Stimulated activated CD8-positive, alpha-beta memory T cell treated with anti-CD3 and anti-CD28 coated beads, Interleukin-12 subunit alpha, Interleukin-12 subunit beta, amount 100 ng/mL, for 24 hours (primary cell): Measurements from ENCODE around the gene CITED1.

Experiments
- DNase-seq: peaks from one replicate; pipeline ENCODE4 v3.0.0-alpha.2; 2020; ENCODE audit errors: extremely low read depth

CITED1 gene

DNA sequence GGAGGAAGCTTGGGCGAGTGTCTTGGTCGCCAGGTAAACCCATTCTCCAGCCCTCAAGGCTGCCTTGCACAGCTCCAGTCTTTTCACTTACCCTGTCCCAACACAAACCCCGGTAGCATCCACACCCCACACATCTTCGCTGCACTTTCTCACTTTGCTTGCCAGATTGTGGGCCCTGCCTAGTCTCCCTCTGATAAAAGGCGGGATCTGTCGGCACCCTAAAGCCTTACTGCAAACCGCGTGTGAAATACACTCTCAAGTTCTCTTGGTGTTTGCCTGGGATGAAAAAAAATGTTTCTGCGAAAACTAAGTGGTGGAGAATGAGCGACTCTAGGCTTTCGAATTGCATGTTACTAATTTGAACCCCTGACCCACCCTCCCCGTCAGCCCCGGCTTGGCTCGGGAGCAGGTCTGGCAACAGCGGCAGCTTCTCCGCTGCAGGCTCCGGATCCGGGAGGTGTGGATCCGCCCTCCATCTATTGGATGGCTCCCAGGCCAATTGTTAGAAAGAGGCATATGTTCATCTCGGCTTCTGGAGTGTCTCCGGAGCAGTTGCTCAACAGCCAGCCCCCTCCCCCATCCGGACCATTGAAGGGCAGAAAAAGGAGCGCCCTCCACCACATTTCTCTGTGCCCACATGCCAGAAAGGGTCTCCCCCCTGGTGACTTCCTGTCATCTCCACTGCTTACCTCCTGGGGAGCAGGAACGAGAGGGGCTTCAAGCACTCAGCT, 3.0 kb upstream of the CITED1 start:
- no peak for DNase-seq

DNA sequence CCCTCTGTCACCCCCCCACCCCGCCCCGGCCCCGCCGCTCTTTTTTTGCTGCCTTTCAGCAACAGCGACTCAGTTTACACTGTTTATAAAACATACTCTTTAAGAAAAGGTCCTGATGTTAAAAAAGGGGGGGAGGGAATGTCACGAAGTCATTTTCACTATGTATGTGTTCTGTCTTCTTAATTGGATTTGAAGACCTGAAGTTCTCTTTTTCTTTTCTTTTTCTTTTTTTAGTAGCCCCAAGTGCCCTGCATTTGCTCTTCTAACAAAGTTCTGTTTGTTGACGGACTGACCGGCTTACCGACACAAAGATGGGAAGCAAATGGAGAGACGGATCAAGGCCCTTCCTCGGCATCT, 2.5 kb upstream of the CITED1 start:
- no peak for DNase-seq

DNA sequence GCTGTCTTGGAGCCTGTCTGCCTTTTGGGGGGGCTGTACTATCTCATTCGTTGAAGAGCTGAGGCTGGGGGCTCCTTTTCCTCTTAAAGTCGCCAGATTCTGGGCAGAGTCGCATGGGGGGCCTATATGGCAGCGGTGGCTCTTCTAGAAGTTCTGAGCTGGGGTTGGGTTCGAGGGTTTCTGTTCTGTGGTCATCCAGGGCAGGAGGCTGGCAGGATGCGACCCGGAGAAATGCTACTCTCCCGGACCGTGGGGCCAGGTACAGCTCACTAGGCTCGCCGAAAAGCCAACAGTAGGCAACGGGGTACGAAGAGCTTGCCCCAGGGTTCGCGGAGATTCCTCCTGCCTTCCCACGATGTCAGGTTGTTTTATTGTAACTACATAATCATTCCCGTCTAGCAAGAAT, 1.9 kb upstream of the CITED1 start:
- no peak for DNase-seq

DNA sequence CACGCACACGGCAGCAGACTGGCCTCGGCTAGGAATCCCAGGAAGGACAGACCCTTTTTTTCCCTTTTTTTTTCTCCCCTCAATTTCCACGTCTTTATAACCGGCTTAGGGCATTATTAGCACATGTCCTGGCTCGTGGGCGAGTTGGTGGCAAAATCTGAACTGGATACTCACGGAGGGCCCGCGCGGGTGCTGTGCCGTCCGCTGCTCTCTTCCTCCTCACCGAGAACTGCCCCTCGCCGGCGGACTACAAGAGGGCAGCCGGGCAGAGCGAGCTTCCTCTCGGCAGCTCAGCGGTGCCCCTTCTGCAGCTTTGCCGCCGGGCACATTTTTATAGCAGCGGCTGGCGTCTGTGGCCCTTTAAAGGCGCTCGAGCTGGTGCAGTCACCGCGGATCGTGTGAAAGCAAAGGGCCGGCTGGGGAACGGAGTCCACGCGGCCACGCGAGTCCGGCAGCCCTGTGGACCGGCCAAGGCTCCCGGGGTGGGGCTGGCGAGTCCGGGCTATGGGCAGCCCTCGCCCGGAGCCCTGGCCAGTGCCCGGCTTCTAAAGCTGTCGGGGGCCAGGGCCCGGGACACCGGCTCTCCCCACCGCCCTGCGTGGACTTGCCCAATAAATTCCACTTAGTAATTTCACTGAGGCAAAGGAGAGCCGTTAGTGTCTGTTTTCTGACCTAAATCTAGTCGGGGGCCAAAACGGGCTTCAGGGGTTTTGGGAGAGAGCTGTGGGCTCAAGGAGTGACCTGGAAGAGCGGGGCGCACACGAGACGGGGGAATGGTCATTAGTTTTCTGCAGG, 1.3 kb upstream of the CITED1 start:
- DNase-seq = no peak

DNA sequence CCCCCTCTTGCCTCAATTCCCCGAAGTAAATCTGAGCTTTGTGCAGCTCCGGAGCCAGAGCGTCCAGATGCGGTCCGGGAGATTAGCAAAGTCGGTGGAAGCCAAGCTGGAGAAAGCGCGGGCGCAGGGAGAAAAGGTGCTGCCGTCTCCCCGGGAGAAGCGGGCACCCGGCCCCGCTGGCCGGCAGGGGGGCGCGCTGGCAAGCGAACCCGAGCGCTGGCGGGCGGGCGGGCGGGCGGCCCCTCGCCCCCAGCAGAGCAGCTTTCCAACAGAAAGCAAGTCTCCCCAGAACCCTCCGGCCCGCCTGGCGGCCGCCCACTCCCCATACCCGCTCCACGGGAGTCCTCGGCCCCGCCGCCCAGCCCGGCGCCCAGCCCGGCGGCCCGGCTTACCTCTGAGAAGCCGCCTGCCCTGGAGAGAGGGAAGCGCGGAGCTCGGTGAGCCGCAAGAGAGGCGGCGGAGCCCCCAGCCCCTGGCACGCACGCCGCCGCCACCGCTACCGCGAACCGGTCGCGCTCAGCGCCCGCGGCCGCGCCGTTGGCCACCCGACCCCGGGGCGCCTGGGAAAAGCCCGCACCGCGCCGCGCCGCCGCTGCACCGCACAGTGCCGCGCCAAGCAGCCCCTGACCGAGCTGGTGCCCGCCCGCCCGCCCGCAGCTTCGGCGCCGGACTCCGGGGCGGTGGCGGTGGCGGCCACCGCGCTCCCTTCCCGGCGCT, 529 bp upstream of the CITED1 start:
- DNase-seq = no peak

DNA sequence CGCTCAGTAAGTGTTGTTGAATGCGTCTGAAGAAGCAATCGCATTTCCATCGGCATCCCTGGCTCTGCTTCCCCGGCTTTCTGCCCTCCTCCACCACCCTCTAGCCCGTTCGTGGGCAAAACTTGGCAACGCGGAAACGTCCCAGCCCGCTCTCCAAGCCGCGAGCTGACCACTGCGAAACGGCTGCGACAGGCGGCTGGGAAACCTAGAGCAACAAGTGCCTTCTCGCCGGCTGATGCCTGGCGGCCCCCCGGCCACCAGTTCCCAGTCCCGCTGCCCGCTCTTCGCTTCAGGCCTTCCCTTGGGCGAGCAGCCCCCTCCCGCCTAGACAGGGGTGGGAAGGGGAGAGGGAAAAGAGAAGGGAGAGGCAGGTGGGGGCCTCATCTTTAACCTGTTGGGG, 837 bp downstream of the CITED1 start:
- DNase-seq = no peak

DNA sequence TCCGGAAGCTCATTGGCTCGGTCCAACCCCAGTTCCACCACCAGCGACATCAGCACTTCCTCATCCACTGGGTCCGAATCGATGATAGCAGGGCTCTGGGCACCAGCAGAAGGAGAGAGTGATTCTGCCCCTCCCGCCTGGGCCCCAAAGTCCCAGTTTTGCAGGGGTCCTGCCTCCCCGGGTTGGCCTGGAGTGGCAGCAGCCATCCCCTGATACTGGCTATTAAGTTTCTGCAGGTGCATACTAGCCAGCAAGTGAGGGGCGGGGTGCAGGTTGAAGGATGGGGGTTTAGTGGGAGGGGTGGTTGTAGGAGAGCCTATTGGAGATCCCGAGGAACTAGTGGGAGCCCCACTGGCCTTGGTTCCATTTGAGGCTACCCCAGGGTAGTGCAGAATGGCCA, 3.9 kb downstream of the CITED1 start:
- DNase-seq = no peak

DNA sequence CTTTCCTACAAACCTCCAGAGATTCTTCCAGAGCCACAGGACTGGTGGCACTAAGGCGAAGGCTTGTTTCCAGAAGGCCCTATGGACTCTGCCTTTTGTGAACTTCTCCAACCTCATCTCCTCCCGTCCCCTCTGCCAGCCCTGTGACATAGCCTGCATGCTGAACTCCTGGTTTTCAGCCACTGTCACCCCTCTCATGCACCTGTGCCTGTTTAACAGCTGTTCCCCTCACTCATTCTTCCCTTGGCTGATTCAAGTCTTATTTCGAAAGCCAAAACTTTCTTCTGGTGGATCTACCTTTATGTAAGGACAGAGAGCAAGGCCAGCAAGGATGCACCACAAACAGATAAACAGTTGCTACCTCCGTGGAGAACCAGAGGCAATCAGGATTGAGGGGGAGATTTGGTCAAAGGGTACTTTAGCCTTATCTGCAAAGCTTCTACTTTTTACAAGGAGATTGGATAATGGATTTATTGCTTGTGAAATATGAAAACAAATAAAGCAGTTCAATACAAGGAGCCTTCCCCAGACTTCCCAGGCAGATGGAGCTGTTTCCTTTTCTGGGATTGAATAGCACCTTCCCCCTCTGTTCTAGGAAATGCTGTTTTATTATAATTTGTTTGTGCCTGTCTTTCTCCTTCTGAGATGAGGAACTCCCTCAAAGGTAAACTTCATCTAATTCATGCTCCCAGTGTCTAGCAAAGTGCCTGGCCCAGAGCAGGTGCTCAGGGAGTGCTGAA, 5.7 kb downstream of the CITED1 start:
- no peak for DNase-seq

DNA sequence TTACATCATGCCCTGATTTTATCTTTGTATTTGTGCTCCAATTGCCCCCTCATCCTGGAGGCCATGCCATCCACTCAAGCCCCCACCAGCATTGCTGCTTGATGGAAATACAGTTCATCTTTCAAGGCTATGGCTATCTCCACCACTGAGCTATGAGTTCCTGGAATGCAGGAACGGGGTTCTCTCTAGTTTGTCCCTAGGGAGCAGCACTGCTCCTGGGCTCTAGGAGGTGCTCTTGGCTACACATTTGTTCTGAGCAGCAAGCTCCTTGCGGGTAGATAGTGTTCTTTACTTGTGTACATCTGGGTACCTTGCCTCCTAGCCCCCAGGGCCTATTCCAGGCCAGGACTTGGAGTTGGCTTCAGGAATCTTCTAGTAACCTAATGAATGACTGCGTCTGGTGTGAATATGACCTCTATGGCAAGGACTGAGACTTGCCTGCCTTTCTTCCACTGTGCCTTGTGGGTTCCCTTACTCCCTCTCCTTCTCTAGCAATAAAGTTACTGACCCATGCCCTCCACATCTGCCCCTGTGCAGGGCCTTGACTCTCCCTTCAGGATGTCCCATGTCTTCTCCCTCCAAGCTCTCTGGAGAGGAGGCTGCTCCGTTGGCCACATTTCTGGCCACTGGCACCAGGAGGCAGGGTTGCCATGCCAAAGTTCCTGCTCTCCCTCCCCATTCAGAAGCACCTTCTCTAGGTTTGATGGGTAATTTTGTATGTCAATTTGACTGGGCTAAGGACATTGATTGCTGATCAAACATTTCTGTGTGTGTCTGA, 7.6 kb downstream of the CITED1 start:
- no peak for DNase-seq

DNA sequence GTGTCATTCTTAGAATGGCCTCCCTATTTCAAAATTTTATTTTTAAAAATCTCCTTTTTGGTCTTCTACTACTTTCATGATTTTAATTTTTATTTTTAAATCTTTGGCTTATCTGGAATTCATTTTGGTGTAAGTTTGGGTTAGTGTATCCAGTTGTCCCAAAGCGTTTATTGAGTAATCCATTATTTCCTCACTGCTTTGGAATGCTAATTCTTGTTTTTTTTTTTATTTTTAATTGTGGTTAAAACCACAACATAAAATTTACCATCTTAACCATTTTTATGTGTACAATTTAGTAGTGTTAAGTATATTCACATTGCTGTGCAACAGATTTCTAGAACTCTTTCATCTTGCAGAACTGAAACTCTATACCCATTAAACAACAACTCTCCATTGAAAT, 8.7 kb downstream of the CITED1 start:
- no peak for DNase-seq

DNA sequence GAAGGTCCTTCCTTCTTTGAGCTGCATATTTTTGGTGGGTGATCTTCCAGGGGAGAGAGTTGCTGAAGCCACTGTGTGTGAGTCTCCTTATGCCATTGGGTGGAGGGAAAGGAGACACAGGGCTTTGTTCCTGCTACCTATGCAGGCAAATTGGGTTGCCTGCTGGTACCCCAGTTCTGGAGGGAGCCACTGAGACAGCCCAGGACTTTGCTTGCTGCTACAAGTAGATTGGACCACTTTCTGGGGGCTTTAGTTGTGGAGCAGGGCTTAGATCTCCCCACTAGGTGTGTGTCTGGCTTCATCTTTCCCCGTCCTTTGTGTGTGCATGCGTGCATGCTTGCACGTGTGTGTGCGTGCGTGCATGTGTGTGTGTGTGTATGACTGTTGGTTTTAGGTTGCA, 10.0 kb downstream of the CITED1 start:
- DNase-seq = no peak

DNA sequence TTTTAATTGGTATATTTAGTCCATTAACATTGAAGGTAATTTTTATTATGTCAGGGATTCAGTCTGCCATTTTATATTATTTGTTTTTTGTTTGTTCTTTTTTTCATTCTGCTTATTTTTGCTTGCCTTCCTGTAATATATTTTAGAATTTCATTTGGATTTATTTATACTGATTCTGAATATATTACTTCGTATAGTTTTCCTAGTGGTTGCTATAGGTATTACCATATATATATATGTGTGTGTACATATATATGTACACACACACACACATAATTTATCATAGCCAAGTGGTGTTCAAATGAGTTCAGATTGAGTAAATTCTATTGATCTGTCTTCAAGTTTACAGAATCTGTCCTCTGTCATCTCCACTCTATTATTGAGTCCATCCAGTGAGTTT, 11.2 kb downstream of the CITED1 start:
- DNase-seq = no peak

DNA sequence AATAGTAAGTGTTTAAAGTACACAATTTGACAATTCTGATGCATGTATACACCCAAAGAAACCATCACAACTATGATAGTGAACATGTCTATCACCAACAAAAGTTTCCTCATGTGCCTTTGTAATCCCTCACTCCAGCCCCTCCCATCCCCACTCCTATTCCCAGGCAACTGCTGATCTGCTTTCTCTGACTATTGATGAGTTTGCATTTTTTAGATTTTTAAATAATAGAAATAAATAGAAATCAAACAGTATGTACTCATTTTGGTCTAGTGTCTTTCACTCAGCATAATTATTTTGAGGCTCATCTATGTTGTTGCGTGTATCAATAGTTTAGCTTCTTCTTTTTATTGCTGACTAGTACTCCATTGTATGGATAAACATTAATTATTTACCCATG, 23.4 kb downstream of the CITED1 start:
- DNase-seq = no peak

DNA sequence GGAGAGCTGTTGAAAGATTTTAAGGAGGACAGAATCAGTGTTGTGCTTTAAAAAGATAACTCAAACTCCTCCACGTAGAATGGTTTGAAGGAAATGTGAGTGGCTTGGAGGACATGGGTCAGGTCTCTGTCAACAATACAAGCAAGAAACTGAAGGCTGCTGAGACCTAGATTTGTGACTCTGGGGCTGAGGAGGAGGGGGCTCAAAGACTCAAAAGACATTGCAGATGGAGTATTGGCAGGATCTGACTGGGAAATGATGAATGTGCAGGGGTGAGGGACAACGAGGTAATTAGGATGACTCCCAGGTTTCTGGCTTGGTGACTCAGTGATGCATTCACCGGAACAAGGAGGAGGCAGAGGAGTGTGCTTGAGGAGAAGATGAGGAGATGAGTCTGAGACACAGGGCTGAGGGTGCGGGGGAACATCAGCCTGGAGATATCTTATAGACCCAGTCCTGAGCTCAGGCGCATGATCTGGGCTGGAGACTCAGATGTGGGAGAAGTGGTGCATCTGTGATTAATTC, 25.3 kb downstream of the CITED1 start:
- DNase-seq = no peak

DNA sequence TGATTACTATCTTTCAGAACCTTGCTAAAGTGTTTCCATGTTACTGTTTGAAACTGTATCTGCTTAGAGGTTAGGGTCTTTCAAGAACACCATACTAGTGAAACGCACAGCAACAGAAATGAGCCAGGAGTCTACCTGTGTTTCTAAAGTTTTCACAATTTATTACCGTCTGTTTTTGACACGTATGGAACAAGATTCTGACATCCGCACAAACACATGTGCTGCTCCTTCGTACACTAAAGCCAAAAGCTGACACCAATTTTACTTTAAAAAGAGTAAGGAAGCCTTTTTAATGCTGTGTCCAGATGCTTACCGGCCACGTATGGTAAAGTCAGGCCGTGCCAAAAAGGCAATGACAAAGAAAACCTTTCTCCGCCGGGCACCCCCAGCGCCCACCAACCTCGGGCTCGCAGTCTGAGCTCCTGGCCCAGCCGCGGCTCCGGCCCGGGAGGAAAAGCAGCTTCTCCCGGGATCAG, 29.2 kb downstream of the CITED1 start:
- no peak for DNase-seq

DNA sequence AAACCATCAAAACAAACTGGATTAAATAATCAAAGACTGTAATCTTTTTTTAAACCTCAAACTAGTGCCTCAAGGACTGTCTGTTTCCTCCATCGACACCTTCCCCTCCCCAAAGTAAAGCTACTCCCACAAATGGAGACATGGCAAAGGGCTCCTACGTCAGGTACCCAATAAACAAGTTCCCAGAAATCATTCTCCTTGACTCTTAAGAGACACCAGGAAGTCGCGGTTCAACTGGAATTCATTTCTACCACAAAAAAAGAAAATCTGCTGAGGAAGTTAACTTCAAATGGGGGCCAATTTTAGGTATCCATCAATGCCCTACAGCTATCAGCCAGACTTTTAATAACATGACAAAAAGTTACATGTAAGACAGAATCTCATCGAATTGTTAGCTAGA, 31.2 kb downstream of the CITED1 start:
- DNase-seq = no peak

DNA sequence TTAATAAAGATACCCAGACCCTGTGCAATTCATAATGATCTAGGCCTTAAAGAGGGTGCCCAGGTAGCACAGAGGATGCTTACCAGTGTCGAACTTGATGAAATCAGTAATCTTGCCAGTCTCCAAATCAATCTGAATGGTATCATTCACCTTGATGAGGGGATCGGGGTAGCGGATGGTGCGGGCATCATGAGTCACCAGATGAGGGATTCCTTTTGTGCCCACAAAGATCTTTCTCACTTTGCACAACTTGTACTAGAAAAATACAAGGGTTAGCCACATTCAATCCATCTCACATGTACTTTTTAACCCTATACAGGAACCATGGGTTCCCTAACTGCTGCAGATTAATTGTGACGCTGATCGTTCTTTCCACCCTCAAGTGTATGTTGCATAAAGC, 32.0 kb downstream of the CITED1 start:
- no peak for DNase-seq

DNA sequence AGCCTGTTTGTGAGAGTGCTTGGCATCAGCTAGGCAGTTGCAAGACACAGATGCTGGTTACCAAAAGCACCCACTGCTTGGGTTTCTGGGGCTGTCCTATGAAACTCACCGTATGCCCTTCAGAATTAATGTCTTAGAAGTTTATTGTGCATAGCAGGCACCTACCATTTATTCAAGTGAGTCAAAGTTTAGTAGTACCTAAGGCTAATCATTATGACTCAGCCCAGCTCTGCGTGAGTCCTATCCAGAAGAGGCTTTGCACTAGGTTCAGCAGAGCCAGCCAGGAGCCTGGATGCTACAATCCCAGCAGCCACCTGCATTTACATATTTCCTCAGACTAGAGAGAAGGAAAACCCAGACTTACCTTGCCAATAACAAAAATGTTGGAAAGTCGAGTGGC, 32.8 kb downstream of the CITED1 start:
- DNase-seq = no peak

DNA sequence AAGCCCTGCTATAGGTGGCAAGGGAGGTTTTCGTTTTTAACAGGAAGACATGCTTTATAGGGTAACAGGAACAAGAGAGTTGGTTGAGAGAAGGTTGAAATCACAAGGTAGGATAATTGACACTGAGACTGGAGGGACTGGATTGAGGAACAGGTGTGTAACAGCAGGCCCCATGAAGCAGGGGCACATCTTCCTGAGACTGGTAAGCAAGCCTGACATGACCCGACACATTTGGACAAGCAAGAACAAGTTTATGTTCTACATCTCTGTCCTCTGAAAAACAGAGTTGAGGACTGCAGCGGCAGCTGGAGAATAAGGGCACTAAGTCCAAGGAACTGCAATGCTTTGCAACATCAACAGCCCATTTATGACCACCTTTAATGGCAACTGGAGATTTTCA, 33.9 kb downstream of the CITED1 start:
- DNase-seq = no peak

DNA sequence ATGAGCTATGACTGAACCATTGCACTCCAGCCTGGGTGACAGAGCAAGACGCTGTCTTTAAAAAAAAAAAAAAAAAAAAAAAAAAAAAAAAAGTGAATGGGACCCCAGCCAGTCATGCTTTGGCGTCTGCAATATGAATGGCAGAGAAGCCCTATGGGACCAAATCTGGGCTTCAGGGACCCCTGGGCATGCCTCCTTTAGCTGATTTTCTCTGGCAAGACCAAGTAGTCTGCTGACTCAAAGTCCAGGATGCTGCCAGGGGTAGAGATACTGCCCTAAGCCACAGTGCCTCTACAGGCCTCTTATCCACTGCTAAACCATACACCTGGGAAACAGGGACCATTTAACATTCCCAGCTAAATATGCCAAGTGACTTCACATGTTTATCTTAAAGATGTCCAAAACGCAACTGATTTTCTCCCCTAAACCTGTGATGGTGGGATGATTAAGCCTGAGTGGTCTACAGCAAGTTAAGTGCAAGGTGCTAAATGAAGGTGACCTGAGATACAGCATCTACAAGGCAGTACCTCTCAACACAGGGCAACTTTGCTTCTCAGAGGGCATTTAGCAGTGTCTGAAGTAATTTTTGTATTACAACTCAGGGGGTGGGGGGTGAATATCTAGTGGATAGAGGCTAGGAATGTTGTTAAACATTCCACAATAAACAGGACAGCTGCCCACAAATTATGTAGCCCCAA, 34.5 kb downstream of the CITED1 start:
- no peak for DNase-seq
